GM18517 (cell line): ENCODE results near the gene IWS1.

Experiments
- ATAC-seq: cut with Tn5 transposase; IDR thresholded peaks from one replicate; pipeline ENCODE4 v1.9.1; 2021; ENCODE audit warnings: mild to moderate bottlenecking, moderate library complexity; ENCODE audit not compliant: unreplicated experiment

IWS1 gene

DNA sequence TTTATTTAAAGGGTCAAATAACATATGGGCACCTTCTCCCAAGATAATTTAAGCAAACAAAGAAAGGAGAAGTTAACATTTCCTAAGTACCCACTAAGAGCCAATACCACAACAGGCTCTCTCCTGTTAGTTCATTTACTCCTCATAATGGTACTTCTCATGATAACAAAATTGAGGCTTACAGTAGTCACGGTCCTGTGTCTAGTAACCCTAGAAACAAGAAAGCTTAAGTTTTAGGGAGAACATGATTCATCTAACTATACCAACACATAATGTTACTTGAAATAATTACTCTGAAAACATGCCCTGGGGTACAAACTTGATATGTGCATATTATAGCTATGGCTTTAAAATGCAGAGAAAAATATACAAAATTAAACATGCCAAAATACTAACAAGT is 19.8 kb downstream of the IWS1 start:
- no peak for ATAC-seq

- ATAC-seq: no peak
These were observed 21.5 kb downstream of the IWS1 start for GRCh38 chr2:127504552-127505430.

GRCh38 chr2:127503491-127503890 is 22.8 kb downstream of the IWS1 start:
- no peak for ATAC-seq

GRCh38 chr2:127498386-127498785 is 27.9 kb downstream of the IWS1 start:
- no peak for ATAC-seq

DNA sequence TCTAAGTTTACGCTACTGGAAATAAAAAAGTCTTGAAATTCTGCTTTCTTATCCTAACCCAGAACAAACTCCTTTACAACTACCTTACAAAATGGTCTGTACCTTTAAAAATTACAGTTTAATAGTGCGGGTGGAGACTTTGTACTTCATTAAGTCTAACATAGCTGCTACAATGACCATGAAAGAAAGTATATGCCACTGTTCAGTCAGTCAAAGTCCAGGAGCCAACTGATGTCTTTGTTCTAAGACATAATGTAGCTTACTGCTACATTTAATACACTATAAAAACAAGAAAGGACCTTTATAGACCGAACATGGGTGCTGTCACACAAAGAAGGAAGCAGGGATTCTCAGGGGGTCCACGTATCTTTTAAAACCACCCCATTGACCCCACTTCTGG is 36.0 kb downstream of the IWS1 start:
- ATAC-seq: no peak

DNA sequence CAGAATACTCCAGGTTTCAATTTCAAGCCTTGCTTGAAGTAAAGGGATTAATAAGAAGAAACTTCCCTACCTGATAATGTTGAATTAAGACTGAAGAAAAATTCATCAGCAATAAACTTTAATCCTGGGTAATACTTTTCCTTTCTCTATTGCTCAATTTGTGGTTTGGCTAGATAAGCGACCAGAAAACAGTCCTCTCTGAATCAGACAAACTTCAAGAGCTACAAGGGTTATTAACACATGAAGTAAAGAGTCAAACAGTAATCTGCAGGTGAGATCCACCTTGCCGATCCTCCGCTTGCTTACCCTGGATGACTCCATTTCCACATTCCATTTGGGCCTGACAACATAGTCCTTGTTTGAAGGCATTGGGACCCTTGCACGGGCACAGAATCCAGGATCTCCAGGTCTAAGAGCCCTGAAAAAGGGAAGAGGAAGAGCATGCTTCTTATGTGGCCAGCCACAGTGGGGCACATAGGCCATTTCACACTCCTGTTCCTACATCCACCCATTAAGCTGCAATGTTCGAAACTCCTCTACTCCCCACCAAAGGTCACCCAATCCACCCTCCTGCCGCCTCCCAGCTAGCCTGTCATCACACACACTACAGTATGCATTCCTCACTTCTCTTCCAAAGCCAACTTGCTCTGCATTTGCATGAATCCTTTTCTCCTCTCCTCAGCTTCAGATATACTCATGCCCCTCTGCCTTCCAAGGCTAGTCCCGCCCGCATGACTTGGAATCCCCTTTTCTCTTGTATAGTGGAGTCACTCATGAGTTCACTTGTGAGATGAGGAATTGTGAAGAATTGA is 39.8 kb downstream of the IWS1 start:
- ATAC-seq: no peak

GRCh38 chr2:127485694-127486071 is 40.6 kb downstream of the IWS1 start:
- ATAC-seq: no peak

DNA sequence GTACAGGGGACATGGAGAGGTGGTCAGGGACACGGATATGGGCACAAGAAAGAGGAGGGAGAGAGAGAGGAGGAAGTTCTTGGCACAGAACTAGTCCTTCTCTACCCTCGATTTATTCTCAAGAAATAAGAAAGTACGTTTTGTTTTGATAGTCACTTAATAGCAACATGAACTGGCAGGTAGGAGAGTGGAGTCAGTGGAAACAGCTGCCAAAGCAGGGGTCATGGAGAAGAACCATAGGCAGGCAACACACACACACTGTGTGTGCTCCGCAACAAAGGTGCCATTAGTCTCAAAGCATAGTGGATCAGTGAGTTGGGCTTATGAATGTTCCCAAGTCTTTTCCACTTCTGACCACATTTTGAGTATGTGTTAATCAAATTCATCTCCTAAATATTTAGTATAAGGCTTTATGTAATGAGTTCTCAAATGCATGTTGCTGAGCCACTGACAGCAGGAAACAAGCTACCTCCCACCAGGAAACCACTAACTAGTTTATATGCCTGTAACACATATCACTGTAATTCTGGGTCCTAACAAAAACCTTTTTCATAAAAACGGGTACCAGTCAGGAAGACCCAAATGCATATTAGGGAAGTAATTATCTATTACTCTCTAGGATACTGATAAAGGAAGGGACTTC is 41.1 kb downstream of the IWS1 start:
- ATAC-seq: no peak

- no peak for ATAC-seq
These were observed 44.3 kb downstream of the IWS1 start for GRCh38 chr2:127482031-127482430.

DNA sequence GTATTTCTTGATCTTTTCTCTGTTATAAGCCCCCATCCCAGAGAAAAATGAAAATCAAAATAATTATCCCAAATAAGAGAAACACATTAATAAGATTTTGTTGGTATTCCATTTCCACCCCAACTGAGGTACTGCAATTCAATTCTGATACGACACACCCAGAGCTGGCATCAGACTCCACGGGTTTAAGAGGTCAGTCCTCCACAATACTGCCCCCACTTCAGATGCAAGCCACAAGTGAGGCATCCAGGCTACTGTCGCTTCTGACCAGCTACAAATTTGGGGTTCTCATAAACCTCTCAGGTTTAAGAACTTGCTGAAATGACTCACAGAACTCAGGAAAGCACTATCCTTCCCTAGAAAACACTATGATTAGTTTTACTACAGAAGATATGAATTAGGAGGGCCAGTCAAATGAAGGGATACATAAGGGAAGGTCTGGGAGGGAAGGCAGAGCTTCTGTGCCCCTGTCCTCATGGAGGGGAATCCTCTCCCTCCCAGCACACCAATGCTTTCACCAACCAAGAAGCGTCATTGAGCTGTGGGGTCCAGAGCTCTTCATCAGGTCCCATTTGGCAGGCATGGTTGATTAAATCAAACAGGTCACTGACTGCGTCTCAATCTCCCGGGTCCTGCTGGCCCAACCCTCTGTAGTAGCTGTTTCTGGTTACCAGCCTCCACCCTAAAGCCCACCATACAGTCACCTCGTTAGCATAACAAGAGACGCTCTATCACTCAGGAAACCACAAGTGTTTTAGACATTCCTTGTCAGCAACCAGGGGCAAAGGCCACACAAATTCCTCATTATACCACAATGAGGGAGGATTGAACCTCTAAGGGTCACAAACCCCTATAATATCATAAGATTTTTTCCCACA is 46.2 kb downstream of the IWS1 start:
- no peak for ATAC-seq

DNA sequence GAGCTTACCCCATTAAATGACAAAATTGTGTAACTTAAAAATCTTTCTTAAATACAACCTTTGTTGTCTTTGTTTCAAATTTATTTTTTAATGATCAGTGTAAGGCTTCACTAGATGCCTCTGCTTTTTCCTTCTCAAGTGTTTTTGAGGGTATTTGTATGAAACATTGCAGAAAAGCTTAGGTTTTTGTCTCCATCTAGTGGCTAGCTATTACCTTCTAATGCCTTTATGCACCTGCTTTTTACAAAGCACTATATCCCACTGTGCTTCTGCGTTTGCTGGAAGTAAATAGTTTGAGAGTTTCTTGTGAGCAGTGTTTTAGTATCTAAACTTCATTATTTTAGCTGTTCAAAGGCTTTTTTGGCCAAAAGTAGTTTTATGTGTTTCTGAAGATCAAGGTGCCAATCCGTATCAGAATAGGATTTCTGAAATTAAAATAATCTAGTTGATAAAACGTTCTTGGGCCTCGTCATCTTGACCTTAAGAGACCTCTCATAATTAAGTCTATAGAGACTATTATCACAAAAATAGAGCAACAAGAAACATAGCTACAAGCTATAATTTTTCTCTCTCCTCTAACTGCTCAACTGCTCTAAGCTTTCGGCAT is 47.0 kb downstream of the IWS1 start:
- ATAC-seq: no peak

DNA sequence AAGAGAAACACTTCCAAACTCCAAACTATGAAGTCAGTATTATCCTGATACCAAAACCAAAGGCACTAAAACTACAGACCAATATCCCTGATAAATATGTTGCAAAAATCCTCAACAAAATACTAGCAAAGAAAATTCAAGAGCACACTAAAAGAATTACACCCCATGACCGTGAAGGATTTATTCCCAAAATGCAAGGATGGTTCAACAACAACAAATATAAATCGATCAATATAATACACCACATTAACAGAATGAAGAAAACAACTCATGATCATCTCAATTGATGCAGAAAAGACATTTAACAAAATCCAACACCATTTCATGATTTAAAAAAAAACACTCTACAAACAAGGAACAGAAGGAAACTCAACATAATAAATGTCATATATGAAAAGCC is 50.5 kb downstream of the IWS1 start:
- no peak for ATAC-seq

GRCh38 chr2:127472268-127472667 is 54.0 kb downstream of the IWS1 start:
- ATAC-seq: no peak

DNA sequence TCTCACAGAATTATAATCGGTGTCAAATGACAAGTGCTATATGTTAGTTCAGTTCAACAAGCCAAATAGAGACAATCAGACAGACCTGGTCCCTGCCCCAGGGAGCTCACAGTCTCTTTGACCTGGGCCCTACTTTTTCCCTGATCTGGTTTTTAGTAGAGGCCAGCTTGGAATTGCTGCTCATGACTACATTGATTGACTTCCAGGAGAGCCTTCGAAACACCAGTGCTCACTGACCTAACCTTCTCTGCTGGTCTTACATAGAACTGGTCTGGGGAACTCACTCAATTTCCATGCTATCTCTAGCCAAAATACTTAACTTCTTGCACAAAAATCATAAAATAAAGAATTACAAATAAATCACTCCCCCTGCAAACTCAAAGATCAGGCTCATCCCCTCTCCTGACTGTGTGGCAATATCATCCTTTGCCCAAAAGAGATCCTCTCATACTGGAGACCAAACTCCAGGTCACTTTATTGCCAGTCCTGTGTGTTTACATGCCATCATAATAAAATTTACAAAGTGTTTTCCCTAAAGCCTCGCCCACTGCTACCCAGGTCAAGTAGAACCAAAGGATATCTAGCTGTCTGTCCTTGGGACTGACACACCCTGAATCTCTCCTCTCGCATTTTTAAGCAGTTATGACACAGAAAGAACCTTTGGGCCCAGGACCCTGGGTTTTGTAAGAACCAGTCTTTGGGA is 54.9 kb downstream of the IWS1 start:
- no peak for ATAC-seq

- ATAC-seq: no peak
These were observed 56.3 kb downstream of the IWS1 start for GRCh38 chr2:127469974-127470373.

DNA sequence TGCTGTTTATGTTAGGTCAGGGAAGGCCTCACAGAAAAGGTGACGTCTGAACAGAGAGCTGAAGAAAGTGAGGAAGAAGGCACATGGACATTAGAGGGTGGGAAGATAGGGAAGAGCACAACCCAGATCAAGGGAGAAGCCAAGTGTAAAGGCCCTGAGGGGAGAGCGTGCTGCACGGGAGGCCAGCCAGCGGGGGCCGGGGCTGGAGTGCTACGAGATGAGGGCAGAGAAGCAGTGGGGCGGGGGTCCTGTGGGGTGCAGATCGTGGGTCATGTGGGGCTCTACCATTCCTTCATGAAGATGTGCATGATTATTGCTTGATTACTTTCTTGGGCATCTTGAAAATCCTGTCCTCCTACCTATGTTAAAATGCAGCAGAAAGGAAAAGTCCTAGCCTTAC is 57.2 kb downstream of the IWS1 start:
- ATAC-seq: no peak

DNA sequence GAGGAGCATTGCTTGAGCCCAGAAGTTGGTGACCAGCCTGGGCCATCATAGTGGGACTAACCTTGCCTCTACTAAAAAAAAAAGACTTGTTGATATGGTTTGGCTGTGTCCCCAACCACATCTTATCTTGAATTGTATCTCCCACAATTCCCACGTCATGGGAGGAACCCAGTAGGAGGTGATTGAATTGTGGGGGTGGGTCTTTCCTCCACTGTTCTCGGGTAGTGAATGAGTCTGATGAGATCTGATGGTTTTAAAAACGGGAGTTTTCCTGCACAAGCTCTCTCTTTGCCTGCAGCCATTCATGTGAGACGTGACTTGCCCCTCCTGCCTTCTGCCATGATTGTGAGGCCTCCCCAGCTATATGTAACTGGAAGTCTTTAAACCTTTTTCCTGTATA is 61.0 kb downstream of the IWS1 start:
- ATAC-seq: no peak

- ATAC-seq: no peak
These were observed 61.6 kb downstream of the IWS1 start for GRCh38 chr2:127464470-127465257.
